BJ (cell line): Measurements from ENCODE around the gene NFYC. TPM values are rescaled to one million over a fixed set of nuclear protein-coding genes. Genes with fewer than 3 reads are reported as not detected.
A peak's percentile ranks its signal among the peaks of the same experiment; 100 is the strongest.

Experiments
- CTCF ChIA-PET: fragments of 350-600 bp; formaldehyde crosslinking; extraction: SDS; loops from one replicate; lab custom pipeline; 2021; ENCODE audit warnings: antibody characterized with exemption, inconsistent platforms; lab: Yijun Ruan, JAX
- POLR2A ChIA-PET: fragments of 300-600 bp; sonication (Branson Sonifier 250); formaldehyde crosslinking; extraction: SDS; loops from one replicate; lab custom pipeline; 2021; ENCODE audit warnings: antibody characterized with exemption; lab: Charles Lee
- DNase-seq: peaks from one replicate; pipeline ENCODE4 v3.0.0-alpha.2; 2011; ENCODE audit warnings: low read depth
- H3K27me3 ChIP-seq: 2 replicates; pipeline ENCODE4 v1.6.0; 2011; ENCODE audit warnings: low read length; ENCODE audit not compliant: control insufficient read depth, insufficient read depth
- H3K36me3 ChIP-seq: 2 replicates; pipeline ENCODE4 v1.5.1; 2011; ENCODE audit warnings: low read length; ENCODE audit not compliant: control insufficient read depth, insufficient read depth
- H3K4me3 ChIP-seq: 2 replicates; pipeline ENCODE4 v1.5.1; 2011; ENCODE audit warnings: low read depth, mild to moderate bottlenecking, control low read depth, low read length
- polyA plus RNA-seq: library from polyadenylated mRNA; depleted of rRNA; stranded (reverse); fragments of >200 nt; gene quantifications from 2 replicates; pipeline ENCODE4 v1.2.3, GENCODE V29; 2011
- TF ChIP-seq, protein P1 (sequence below): IDR thresholded peaks from 2 replicates; pipeline ENCODE4 v1.5.1; 2011; ENCODE audit warnings: low read depth, mild to moderate bottlenecking, control low read depth, inconsistent platforms, low read length, moderate library complexity; ENCODE audit not compliant: insufficient read depth

The NFYC gene
- polyA plus RNA-seq, 1 experiment, result 63.2 TPM

DNA sequence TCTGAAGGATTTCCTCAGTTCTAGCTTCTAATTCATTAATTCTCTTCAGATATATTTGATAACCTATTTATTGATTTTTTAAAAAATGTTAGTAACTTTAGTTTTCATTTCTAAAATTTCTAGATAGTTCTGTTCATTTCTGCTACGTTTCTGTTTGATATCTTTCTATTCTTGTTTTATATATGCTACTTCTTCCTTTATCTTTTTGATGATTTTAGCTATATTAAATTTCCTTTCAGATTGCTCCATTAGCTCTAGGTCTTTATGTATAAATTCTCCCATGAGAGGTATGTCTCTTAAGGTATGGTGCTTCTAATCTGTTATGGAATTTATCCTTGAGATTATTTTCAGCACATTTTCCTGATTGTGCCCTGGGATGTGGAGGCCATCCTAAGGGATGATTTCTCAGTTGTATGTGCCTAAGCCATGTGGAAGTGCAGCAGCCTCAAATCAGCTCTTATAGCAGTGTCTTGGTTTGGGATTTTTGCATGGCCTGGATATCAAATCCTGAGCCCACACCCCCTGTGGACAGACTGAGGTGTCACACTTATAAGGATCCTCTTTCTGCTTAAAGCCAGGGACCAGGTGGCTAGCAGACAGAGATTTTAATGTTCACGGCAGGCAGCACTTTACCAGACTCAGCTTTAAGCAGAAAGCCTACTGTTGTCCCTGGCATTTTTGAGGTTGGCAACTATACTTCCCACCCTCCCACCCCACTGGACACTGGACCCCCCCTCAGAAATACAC lies 85.9 kb downstream of the NFYC start:
- TF ChIP-seq, protein P1, sequence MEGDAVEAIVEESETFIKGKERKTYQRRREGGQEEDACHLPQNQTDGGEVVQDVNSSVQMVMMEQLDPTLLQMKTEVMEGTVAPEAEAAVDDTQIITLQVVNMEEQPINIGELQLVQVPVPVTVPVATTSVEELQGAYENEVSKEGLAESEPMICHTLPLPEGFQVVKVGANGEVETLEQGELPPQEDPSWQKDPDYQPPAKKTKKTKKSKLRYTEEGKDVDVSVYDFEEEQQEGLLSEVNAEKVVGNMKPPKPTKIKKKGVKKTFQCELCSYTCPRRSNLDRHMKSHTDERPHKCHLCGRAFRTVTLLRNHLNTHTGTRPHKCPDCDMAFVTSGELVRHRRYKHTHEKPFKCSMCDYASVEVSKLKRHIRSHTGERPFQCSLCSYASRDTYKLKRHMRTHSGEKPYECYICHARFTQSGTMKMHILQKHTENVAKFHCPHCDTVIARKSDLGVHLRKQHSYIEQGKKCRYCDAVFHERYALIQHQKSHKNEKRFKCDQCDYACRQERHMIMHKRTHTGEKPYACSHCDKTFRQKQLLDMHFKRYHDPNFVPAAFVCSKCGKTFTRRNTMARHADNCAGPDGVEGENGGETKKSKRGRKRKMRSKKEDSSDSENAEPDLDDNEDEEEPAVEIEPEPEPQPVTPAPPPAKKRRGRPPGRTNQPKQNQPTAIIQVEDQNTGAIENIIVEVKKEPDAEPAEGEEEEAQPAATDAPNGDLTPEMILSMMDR, result no peak

DNA sequence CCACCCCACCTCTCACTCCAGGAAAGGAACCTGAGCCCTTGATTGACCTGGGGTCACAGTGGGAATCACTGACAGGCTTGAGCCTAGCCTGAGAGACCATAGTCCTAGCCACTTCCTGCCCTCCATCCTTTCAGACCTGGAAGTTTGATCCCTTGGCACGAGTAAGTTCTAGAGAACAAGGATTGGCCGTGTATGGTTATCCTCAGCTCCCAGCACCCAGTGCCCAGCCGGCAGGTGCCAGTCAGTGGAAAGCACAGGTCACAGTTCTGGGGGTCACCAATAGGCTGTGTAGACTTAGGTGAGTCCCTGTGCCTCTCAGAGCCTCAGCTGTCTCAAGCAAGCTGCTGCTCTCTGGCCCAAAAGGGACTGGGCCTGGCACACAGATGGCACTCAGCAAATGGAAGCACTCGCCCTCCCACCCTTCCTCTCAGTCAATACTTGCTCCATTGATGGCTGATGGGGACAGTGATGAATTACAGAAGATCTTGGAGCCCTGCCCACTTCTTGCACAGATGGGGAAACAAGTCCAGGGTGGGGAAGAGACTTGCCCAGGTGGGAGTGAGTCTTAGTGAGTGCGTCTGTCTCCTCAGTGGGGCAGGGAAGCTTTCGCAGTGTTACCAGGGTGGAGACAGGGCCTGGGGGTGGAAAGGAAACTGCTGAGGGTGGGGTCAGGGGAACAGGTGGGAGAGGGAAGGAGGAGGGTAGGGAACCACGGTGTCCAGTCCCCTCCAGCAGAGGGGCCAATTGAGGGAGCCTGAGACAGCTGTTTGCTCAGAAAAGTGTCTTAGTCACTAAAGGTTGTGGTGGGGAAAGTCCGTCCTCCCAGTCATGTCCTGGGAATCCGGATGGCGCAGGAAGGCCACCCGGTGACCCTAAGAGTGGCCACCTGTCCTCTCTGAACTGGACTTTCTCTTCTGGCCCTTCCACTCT lies 89.4 kb downstream of the NFYC start:
- CTCF ChIA-PET, result interaction anchor here (1.2 to 3.3 kb wide), 3 partner anchors 10 to 168 kb away, joined by 4 to 17 read pairs (median 4); no protein-coding TSS in a partner anchor
- no peak overlapping the region for H3K4me3 ChIP-seq
- H3K27me3 ChIP-seq, result peaks cover 17% of the 10 kb centered on the region
- TF ChIP-seq, protein P1, result no peak
- no peak for DNase-seq
- no peaks in the 10 kb centered on the region for H3K36me3 ChIP-seq
- POLR2A ChIA-PET, result no interaction called here

More for the DNA sequence above, 85.9 kb downstream of the NFYC start:
- CTCF ChIA-PET, result interaction anchor here (0.9 to 1.0 kb wide), 3 partner anchors 9 to 71 kb away, joined by 3 read pairs; no protein-coding TSS in a partner anchor
- no peak overlapping the region for H3K4me3 ChIP-seq
- 0 out of 2 replicates have a peak, but pooled peaks cover 4% of the 10 kb centered on the region for H3K27me3 ChIP-seq
- DNase-seq, result no peak
- H3K36me3 ChIP-seq, result no peaks in the 10 kb centered on the region
- POLR2A ChIA-PET, result no interaction called here

DNA sequence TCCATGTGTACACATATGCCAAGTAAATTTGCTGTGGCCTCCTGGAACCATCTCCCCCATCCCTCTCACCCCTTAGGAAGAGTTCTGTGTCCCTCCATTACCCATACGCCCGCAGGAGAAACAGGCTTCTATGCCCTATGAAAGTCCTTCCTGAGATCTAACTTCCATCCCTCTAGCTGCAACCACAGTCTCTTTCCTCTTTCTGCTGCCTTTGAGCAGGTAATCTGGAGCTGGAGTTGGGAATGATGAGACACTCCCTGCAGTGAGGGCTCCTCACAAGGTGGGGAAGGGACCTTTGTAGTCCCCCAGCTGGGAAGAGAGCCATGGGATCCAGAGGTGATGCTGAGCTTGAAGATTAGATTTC lies 90.1 kb downstream of the NFYC start:
- TF ChIP-seq, protein P1, result no peak
- no peak for DNase-seq
- Histone ChIP-seq H3K27me3 (peaks cover 17% of the 10 kb centered on the region), H3K4me3 (no peak overlapping the region), H3K36me3 (no peaks in the 10 kb centered on the region)
- POLR2A ChIA-PET, result no interaction called here
- CTCF ChIA-PET, result interaction anchor here (0.6 to 3.3 kb wide), 7 partner anchors 10 to 167 kb away, joined by 3 to 17 read pairs (median 4); no protein-coding TSS in a partner anchor

DNA sequence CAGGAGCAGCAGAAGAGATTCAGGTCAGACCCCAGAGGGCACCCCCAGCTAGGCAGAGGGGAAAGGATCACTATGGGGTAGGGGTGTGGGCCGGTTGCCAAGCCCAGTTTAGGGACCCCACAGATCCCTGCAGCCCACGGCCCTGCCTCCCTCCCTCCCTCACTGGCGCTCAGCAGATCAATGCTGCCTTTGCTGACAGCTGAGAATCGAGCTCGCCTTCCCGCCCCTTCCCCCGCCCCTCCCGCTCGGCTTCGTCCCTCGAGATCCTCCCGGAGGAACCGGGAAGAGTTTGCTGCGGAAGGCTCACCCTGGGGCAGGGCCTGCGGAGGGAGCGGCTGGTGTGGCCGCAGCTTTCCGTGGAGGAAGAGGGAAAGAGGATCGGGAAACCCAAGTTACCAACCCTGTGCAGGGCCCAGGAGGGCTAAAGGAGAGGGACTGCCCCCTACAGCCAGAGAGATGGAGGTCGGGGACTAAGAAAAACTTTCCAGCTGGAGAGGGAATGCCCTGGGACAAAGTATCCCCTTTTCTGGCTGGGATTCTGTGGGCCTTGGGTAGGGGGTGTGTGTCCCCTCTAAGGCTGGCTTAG lies 91.0 kb downstream of the NFYC start:
- DNase-seq, result no peak
- POLR2A ChIA-PET, result no interaction called here
- CTCF ChIA-PET, result interaction anchor here (0.6 to 3.3 kb wide), 6 partner anchors 8 to 72 kb away, joined by 3 to 17 read pairs (median 4); no protein-coding TSS in a partner anchor

More for the DNA sequence above, 91.0 kb downstream of the NFYC start:
- no peaks in the 10 kb centered on the region for H3K36me3 ChIP-seq
- no peak overlapping the region for H3K4me3 ChIP-seq
- TF ChIP-seq, protein P1, result peak; percentile 24; the same call in 1 of the 2 replicates
- H3K27me3 ChIP-seq, result peaks cover 18% of the 10 kb centered on the region
